GM12878 (cell line): ENCODE results near the gene LRP1B. TPM values are rescaled to one million over a fixed set of nuclear protein-coding genes. Genes with fewer than 3 reads are reported as not detected.
A peak's percentile ranks its signal among the peaks of the same experiment; 100 is the strongest.

Experiments used
- ATAC-seq: fragments of 200-7000 bp; cut with Tn5 transposase; 3 replicates; pipeline ENCODE4 v1.9.1; 2020; ENCODE audit warnings: mild to moderate bottlenecking, moderate library complexity
- BruUV-seq: library from RNA; stranded (reverse); fragments of 400-500 nt; replicated peaks from 2 replicates; lab custom pipeline; 2021; lab: Mats Ljungman, UMichigan
- CTCF ChIA-PET: fragments of 300-600 bp; sonication (Branson Sonifier 250); formaldehyde crosslinking; extraction: SDS; loops from one replicate; lab custom pipeline; 2021; ENCODE audit warnings: inconsistent platforms; lab: Yijun Ruan, JAX
- POLR2A ChIA-PET: fragments of 350-600 bp; formaldehyde crosslinking; extraction: SDS; loops from one replicate; lab custom pipeline; 2021; ENCODE audit warnings: inconsistent platforms; lab: Charles Lee
- RAD21 ChIA-PET: fragments of 300-600 bp; sonication (Branson Sonifier 250); formaldehyde crosslinking; loops from one replicate; lab custom pipeline; 2023; ENCODE audit warnings: antibody characterized with exemption; ENCODE audit not compliant: unreplicated experiment; lab: Charles Lee
- SMC1A ChIA-PET: fragments of 300-600 bp; sonication (Branson Sonifier 250); formaldehyde crosslinking; loops from one replicate; lab custom pipeline; 2023; ENCODE audit not compliant: unreplicated experiment, uncharacterized antibody; lab: Charles Lee
- DNase-seq: peaks from one replicate; pipeline ENCODE4 v3.0.0-alpha.2; 2011; ENCODE audit warnings: low read depth, low spot score
- FAIRE-seq: peaks from 3 replicates; lab custom pipeline; 2011; peaks lifted over from hg19 to GRCh38; lab: Jason Lieb, UNC
- H2AFZ ChIP-seq: 2 replicates; pipeline ENCODE4 v1.6.0; 2011; ENCODE audit warnings: low read depth, low read length, control low read depth; ENCODE audit not compliant: control insufficient read depth
- H3K27ac ChIP-seq: 2 replicates; pipeline ENCODE4 v1.5.1; 2011; ENCODE audit warnings: control low read depth; ENCODE audit not compliant: control insufficient read depth, insufficient read depth
- H3K27me3 ChIP-seq, 2 experiments: replicated peaks in 1 of 2; 2 replicates each; pipeline versions ENCODE4 v1.6.0 to v1.6.1; 2011; ENCODE audit warnings: low read length in 1 of 2; ENCODE audit not compliant: control insufficient read depth in 2 of 2, insufficient read depth in 2 of 2
- H3K36me3 ChIP-seq, 2 experiments: 2 replicates each; pipeline ENCODE4 v1.5.1; 2011; ENCODE audit warnings: low read length in 1 of 2; ENCODE audit not compliant: control insufficient read depth in 2 of 2, insufficient read depth in 2 of 2
- H3K4me1 ChIP-seq: 2 replicates; pipeline ENCODE4 v1.6.1; 2011; ENCODE audit warnings: mild to moderate bottlenecking, low read length, moderate library complexity, mixed read lengths; ENCODE audit not compliant: control insufficient read depth, insufficient read depth
- H3K4me2 ChIP-seq: 2 replicates; pipeline ENCODE4 v1.6.0; 2011; ENCODE audit warnings: control low read depth; ENCODE audit not compliant: control insufficient read depth, insufficient read depth
- H3K4me3 ChIP-seq: fragments of 200-600 bp; sonication (generic); 2 replicates; pipeline ENCODE4 v1.5.1; 2016
- H3K79me2 ChIP-seq: 2 replicates; pipeline ENCODE4 v1.6.0; 2011; ENCODE audit warnings: low read length; ENCODE audit not compliant: control insufficient read depth, insufficient read depth
- H3K9ac ChIP-seq: 2 replicates; pipeline ENCODE4 v1.8.0; 2011; ENCODE audit warnings: low read length, control low read depth, mixed read lengths; ENCODE audit not compliant: control insufficient read depth, insufficient read depth
- H3K9me3 ChIP-seq: replicated peaks from 3 replicates; pipeline ENCODE4 v1.5.1; 2011; ENCODE audit warnings: mild to moderate bottlenecking, low read length; ENCODE audit not compliant: control insufficient read depth, insufficient read depth
- H4K20me1 ChIP-seq: 2 replicates; pipeline ENCODE4 v1.6.0; 2011; ENCODE audit not compliant: control insufficient read depth, insufficient read depth
- CTCF ChIP-seq, 3 experiments: IDR thresholded peaks in 2 of 3; conservative IDR thresholded peaks in 1 of 3; 2 replicates each; pipeline ENCODE4 v1.5.1; 2011; ENCODE audit warnings: low read depth in 3 of 3, low read length in 3 of 3, mild to moderate bottlenecking in 3 of 3, control low read depth in 2 of 3, moderate library complexity in 2 of 3, inconsistent platforms in 1 of 3, mixed read lengths in 1 of 3; ENCODE audit not compliant: control insufficient read depth in 2 of 3, insufficient read depth in 1 of 3; ENCODE audit errors: extremely low read depth in 1 of 3
- EGR1 ChIP-seq, 2 experiments: IDR thresholded peaks; 1 replicate in 1 of 2; 2 replicates in 1 of 2; pipeline ENCODE4 v1.6.1; 2011 to 2012; ENCODE audit warnings: low read depth in 2 of 2, low read length in 2 of 2, borderline replicate concordance in 1 of 2, mild to moderate bottlenecking in 1 of 2, moderate library complexity in 1 of 2
- GABPA ChIP-seq: IDR thresholded peaks from 2 replicates; pipeline ENCODE4 v1.6.1; 2014; ENCODE audit warnings: antibody characterized with exemption, low read depth, mild to moderate bottlenecking, inconsistent platforms
- GATAD2B ChIP-seq: fragments of 450-650 bp; conservative IDR thresholded peaks from 2 replicates; pipeline ENCODE4 v1.6.1; 2017; ENCODE audit warnings: low read depth, mild to moderate bottlenecking, moderate library complexity
- HDGF ChIP-seq: fragments of 450-650 bp; IDR thresholded peaks from 2 replicates; pipeline ENCODE4 v1.6.1; 2016; ENCODE audit warnings: antibody characterized with exemption
- NR2C1 ChIP-seq: fragments of 450-650 bp; IDR thresholded peaks from 2 replicates; pipeline ENCODE4 v1.6.1; 2017; ENCODE audit warnings: antibody characterized with exemption, mild to moderate bottlenecking, moderate library complexity
- PAX5 ChIP-seq: IDR thresholded peaks from 2 replicates; pipeline ENCODE4 v1.6.1; 2011; ENCODE audit warnings: low read depth, low read length, borderline replicate concordance
- RCOR1 ChIP-seq: conservative IDR thresholded peaks from 2 replicates; pipeline ENCODE4 v1.6.1; 2012; ENCODE audit warnings: low read depth, low read length, improper control_type of control experiment
- REST ChIP-seq: IDR thresholded peaks from 2 replicates; pipeline ENCODE4 v1.6.1; 2012; ENCODE audit warnings: mild to moderate bottlenecking, low read depth, low read length
- ZNF207 ChIP-seq: fragments of 450-650 bp; IDR thresholded peaks from 2 replicates; pipeline ENCODE4 v1.6.1; 2014; ENCODE audit warnings: antibody characterized with exemption, mild to moderate bottlenecking, borderline replicate concordance
- WGBS: methylation state at CpG from one replicate; pipeline ENCODE4 v1.1.6; 2016; ENCODE audit warnings: low lambda C conversion rate; ENCODE audit not compliant: insufficient replicate concordance, insufficient coverage; ENCODE audit errors: missing lambda C conversion rate; 5-methylcytosine and 5-hydroxymethylcytosine counted together
- in situ Hi-C: fragments of 300-500 bp; cut with MboI; formaldehyde crosslinking; loops from 9 replicates; pipeline ENCODE4 v1.14.3; 2018; ENCODE audit warnings: mixed read lengths
- intact Hi-C: fragments of 100-400 bp; cut with micrococcal nuclease; formaldehyde crosslinking; loops from one replicate; pipeline ENCODE4 v1.14.2; 2022; ENCODE audit not compliant: unreplicated experiment
- polyA plus RNA-seq, 11 experiments: library from polyadenylated mRNA; depleted of rRNA in 4 of 11; unstranded in 6 of 11; stranded (reverse) in 5 of 11; fragments of >200 nt; fragmentation: Nextera tagmentation in 4 of 11; fragmentation: Illumina TruSeq in 1 of 11; extraction: Ambion mirVana in 4 of 11; extraction: Trizol in 1 of 11; gene quantifications; 1 replicate in 1 of 11; 2 replicates in 10 of 11; pipeline versions ENCODE4 v1.2.1 to v1.2.3, GENCODE V29; 2011 to 2016; ENCODE audit warnings: inconsistent platforms in 2 of 11, missing spikeins in 2 of 11, low read depth in 1 of 11
- total RNA-seq, 4 experiments: library from RNA; depleted of rRNA in 3 of 4; stranded (reverse); fragments of >200 nt in 3 of 4; fragmentation: Illumina TruSeq in 1 of 4; extraction: Trizol in 1 of 4; gene quantifications; 2 replicates each; pipeline versions ENCODE4 v1.2.1 to v1.2.3, GENCODE V29; 2013 to 2021

LRP1B gene
- total and polyA plus RNA-seq, 10 of the 15 experiments (the other 5 are each of a cell fraction or from before 2014, with no cell fraction given) = under 0.01 to 0.06 (median 0.03) TPM; not detected in 5

GRCh38 chr2:141942006-141942789 is 188.6 kb downstream of the LRP1B start:
- Histone ChIP-seq H3K27ac (no peak overlapping the region), H3K9me3 (no peaks in the 10 kb centered on the region), H3K27me3 (no peaks in the 10 kb centered on the region), H3K9ac (no peak overlapping the region), H4K20me1 (no peaks in the 10 kb centered on the region), H2AFZ (no peak overlapping the region), H3K4me2 (no peak overlapping the region), H3K4me3 (no peak overlapping the region), H3K79me2 (no peaks in the 10 kb centered on the region), H3K4me1 (no peaks in the 10 kb centered on the region), H3K36me3 (no peaks in the 10 kb centered on the region)
- in situ Hi-C loops = no loop called here
- RAD21 ChIA-PET = no interaction called here
- SMC1A ChIA-PET = interaction anchor here (0.5 kb wide), 1 partner anchor 630 kb away, joined by 3 read pairs; no protein-coding TSS in a partner anchor
- ATAC-seq (no peak), FAIRE-seq (no peak), DNase-seq (no peak)
- peak; percentile 5 to 20 (median 11); a peak in 2 of 6 replicates for TF ChIP-seq CTCF (IDR thresholded peaks at IDR 0.05 in 2 of 3, conservative IDR thresholded peaks at IDR 0.05 in 1 of 3; ENCODE audit: control insufficient read depth in 2 of 3, extremely low read depth in 1 of 3, insufficient read depth in 1 of 3, low read depth in 3 of 3, low read length in 3 of 3)
- TF ChIP-seq GABPA = no peak
- WGBS = 23% methylated on average over 5 of the region's 5 CpGs
- POLR2A ChIA-PET = no interaction called here
- BruUV-seq = no TSS peak
- intact Hi-C loops = no loop called here
- CTCF ChIA-PET = interaction anchor here (0.9 kb wide), 1 partner anchor 31 kb away, joined by 3 read pairs; no protein-coding TSS in a partner anchor

- H3K4me1 ChIP-seq = no peaks in the 10 kb centered on the region
- H3K4me3 ChIP-seq = no peak overlapping the region
- H3K27ac ChIP-seq = no peak overlapping the region
- H2AFZ ChIP-seq = no peak overlapping the region
- no peak overlapping the region for H3K9ac ChIP-seq
- CTCF ChIA-PET = interaction anchor here (0.9 kb wide), 1 partner anchor 30 kb away, joined by 3 read pairs; no protein-coding TSS in a partner anchor
- FAIRE-seq (no peak), ATAC-seq (no peak), DNase-seq (no peak)
- H3K4me2 ChIP-seq = no peak overlapping the region
- BruUV-seq = no TSS peak
- in situ Hi-C loops (no loop called here), intact Hi-C loops (no loop called here)
- RAD21 ChIA-PET = no interaction called here
- no peaks in the 10 kb centered on the region for H4K20me1 ChIP-seq
- POLR2A ChIA-PET = no interaction called here
- no peaks in the 10 kb centered on the region for H3K36me3 ChIP-seq
- H3K79me2 ChIP-seq = no peaks in the 10 kb centered on the region
- 5% methylated on average over 1 of the region's 1 CpG for WGBS
- no peaks in the 10 kb centered on the region for H3K27me3 ChIP-seq
- no peaks in the 10 kb centered on the region for H3K9me3 ChIP-seq
- SMC1A ChIA-PET = no interaction called here
- no peak for TF ChIP-seq EGR1 (IDR thresholded peaks at IDR 0.05; ENCODE audit: borderline replicate concordance in 1 of 2, low read depth in 2 of 2, low read length in 2 of 2)
- TF ChIP-seq REST = no peak
- TF ChIP-seq RCOR1 = no peak
- TF ChIP-seq HDGF = no peak
- no peak for TF ChIP-seq ZNF207
- TF ChIP-seq PAX5 = no peak
- TF ChIP-seq GATAD2B = no peak
- no peak for TF ChIP-seq NR2C1
These were observed 189.6 kb downstream of the LRP1B start for GRCh38 chr2:141941210-141941714.
